GM18508 (cell line): Measurements from ENCODE around the gene MYOM3.

Experiments
- ATAC-seq: cut with Tn5 transposase; IDR thresholded peaks from one replicate; pipeline ENCODE4 v1.9.1; 2021; ENCODE audit warnings: moderate number of reproducible peaks; ENCODE audit not compliant: insufficient read depth, unreplicated experiment

The MYOM3 gene

GRCh38 chr1:24111996-24112779 is at the start of gene MYOM3:
Gene MYOM3, minus strand, starts transcription at chr1:24112135. Its CDS starts 3,499 bp downstream, at chr1:24108636.
- no peak for ATAC-seq

GRCh38 chr1:24161270-24161669 is 49.3 kb upstream of the MYOM3 start:
- no peak for ATAC-seq

GRCh38 chr1:24159366-24159765 is 47.4 kb upstream of the MYOM3 start:
- ATAC-seq: no peak

GRCh38 chr1:24157918-24158481 is 46.1 kb upstream of the MYOM3 start:
- ATAC-seq: no peak

- ATAC-seq: no peak
Observed at GRCh38 chr1:24156542-24157260, 44.8 kb upstream of the MYOM3 start.

GRCh38 chr1:24155011-24155782 is 43.3 kb upstream of the MYOM3 start:
- ATAC-seq: no peak

GRCh38 chr1:24154215-24154614 is 42.3 kb upstream of the MYOM3 start:
- no peak for ATAC-seq

GRCh38 chr1:24152631-24153494 is 40.9 kb upstream of the MYOM3 start:
- ATAC-seq: no peak

GRCh38 chr1:24151175-24151533 is 39.2 kb upstream of the MYOM3 start:
- no peak for ATAC-seq

- ATAC-seq: no peak
Observed at GRCh38 chr1:24150234-24151174, 38.6 kb upstream of the MYOM3 start.

- ATAC-seq: no peak
Observed at GRCh38 chr1:24149866-24150233, 37.9 kb upstream of the MYOM3 start.

- no peak for ATAC-seq
Observed at GRCh38 chr1:24147816-24148215, 35.9 kb upstream of the MYOM3 start.

- ATAC-seq: no peak
Observed at GRCh38 chr1:24147194-24147593, 35.3 kb upstream of the MYOM3 start.

- no peak for ATAC-seq
Observed at GRCh38 chr1:24142546-24143534, 30.9 kb upstream of the MYOM3 start, which contains the start of gene IL22RA1. Gene IL22RA1, minus strand, starts transcription at chr1:24143140. Its CDS starts 58 bp downstream, at chr1:24143082.

- ATAC-seq: no peak
Observed at GRCh38 chr1:24141311-24141997, 29.5 kb upstream of the MYOM3 start.

GRCh38 chr1:24140741-24141181 is 28.8 kb upstream of the MYOM3 start:
- no peak for ATAC-seq
